Left renal pelvis (tissue), 4 donors: Measurements from ENCODE around the gene CFTR. TPM values are rescaled to one million over a fixed set of nuclear protein-coding genes. Genes with fewer than 3 reads are reported as not detected.

Experiments used
- DNase-seq, 4 donors: peaks; one replicate each; pipeline ENCODE4 v3.0.0-alpha.2; 2013; ENCODE audit warnings: low read depth in 4 of 4, low spot score in 3 of 4
- polyA plus RNA-seq, 4 donors: library from polyadenylated mRNA; unstranded; fragments of 120-200 nt; gene quantifications; one replicate each; pipeline ENCODE4 v1.2.1, GENCODE V29; 2013; ENCODE audit not compliant: insufficient read length in 4 of 4

CFTR gene
- polyA plus RNA-seq, 4 donors, result 0.82 to 9.1 (median 4.5) TPM

DNA sequence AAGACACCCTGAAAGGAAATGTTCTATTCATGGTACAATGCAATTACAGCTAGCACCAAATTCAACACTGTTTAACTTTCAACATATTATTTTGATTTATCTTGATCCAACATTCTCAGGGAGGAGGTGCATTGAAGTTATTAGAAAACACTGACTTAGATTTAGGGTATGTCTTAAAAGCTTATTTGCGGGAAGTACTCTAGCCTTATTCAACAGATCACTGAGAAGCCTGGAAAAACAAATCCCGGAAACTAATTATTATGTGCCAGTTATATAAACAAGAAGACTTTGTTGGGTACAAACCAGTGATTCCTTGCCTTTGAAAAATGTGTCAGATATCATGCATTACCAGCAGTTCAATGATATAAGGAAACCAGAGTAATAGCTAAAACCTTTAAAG is 160.1 kb downstream of the CFTR start:
- DNase-seq, result no peak

DNA sequence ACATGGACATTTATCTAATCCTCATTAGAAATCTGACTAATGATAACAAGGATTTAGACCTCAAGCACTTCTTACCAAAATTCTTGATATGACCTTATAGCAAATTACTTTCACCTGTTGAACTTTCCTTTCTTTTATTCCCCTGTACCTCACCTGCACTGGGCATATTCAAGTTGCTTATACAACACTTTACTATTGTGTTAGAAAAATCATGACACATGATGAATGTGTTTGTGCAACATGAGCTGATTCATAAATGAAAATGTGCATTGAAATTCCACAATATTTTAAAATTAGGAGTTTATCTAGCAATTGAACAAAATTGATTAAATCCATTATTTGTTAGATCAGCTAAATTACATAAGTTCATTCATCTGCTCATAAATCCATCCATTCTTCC is 160.6 kb downstream of the CFTR start:
- no peak for DNase-seq

DNA sequence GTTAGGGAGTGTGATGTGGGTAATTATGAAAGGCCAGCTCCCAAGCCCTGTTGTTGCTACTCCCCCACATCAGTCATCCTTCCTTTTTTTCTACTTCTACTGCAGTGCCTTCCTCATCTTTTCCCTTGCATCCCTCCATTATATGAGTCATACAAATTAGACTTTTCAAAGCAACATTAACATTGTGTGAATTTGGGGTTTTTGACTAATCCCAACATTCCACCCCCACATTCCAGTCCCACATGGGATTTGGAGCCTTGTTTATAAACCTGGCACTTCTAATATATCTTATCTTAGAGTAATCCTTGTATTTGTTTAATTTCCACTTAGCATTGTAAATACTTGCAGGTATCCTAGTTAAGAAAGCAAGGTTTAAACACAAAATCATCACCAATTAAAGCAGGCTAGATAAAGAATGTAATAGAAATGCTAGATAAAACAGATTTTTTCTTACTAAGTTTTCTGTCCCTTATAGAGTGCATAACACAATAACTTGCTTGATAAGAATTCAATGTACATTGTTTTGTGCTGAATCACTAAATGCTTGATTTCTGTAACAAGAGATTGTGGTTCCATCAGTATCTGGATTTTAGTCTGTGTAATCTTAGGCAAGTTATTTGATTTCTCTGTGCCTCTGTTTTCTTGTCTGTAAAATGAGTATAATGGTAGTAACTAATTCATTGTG is 165.8 kb downstream of the CFTR start:
- no peak for DNase-seq

DNA sequence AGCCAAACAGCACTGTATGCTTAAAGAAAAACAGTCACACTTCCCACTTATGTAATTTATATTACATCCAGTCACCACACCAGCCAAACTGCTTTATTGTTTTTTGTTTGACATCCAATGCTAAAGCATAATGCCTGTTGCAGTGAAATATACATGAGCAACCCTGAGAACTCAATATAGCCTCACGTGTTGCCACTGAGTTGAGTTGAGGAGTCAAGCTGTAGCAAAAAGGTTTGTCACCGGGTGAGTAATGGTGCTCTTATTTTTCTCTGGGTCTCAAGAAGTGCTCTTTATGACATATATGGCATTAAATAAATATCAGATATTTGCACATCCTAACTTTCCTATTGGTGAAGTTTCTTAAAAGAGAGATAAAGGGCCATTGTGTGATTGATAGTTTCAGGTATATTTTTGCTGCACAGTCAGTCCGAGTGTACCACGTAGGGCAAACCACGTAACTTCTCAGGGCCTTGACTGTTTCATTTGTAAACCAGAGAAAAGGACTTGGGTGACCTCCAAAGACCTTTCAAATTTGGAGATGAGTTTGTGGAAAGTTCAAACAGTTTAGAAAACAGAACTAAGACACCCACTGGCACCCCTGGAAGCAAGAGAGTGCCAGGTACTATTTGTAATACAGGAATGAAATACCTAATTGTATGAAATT is 168.5 kb downstream of the CFTR start:
- DNase-seq, result no peak

DNA sequence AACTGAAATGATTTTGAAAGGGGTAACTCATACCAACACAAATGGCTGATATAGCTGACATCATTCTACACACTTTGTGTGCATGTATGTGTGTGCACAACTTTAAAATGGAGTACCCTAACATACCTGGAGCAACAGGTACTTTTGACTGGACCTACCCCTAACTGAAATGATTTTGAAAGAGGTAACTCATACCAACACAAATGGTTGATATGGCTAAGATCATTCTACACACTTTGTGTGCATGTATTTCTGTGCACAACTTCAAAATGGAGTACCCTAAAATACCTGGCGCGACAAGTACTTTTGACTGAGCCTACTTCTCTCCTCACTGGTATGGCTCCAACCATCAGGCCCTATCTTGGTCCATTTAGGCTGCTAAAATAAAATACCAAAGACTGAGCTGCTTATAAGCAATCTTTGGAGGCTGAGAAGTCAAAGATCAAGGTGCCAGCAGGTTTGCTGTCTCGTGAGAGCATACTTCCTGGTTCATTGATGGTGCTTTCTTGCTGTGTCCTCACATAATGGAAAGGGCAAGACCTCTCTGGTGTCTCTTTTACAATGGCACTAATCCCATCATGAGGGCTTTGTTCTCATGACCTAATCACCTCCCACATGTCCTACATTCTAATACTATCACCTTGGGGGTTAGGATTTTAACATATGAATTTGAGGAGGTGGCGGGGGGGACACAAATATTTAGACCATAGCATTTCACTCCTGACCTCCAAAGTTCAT is 173.3 kb downstream of the CFTR start:
- no peak for DNase-seq

DNA sequence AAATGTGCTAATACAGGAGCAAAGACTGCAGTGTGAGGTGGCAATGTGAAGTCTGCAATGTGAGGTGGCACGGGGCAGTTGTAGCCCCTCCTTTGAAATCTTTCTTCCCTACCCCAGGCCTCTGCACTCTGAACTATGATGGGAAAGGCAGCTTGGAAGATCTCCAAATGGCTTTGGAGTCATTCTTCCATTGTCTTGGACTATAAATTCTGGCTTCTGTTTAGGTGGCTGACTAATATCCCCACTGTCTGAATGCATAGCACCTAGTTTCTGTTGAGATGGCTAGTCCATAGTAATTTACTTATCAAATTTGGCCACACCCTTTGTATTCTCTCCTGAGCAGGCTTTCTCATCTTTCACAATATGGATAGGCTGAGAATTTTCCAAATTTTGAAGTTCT is 175.0 kb downstream of the CFTR start:
- no peak for DNase-seq

DNA sequence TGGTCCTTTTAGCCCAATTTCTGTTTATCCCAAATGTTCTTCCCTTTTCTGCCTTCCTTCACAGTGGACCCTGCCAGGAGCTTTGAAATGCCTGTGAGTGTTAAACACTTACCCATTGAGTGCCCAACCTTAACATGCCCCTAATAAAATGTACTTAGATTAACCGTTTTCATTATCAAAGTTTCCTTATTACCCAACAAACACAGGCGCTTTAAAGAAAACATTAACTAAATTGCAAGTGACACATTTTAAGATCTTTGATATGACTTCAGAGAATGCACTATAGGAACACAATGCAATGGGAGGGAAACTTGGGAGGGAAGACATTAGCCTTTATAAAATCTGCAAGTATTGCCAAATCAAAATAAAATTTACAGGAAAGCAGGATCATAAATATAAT is 177.0 kb downstream of the CFTR start:
- DNase-seq, result no peak

DNA sequence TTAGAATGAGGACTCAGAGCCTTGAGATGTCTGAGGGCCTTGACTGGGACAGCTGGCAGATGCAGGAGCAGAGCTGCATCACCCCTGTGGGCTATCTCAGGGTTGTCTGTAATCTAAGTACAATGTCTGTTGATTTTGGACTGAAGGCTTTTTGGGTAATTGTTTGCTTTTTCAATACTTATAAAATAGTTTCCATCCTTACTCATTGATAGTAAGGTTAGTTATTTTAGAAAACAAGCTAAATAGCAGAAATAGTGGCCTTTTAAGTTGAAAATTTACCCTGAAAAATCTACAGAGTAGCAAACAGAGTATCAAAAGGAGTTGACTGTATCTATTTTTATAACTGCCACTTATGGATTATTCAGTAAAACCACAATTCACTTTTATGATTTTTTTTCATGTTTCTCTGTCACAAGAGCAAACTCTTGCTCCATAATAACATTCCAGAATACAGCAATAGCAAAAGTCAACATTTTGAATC is 179.7 kb downstream of the CFTR start:
- no peak for DNase-seq

DNA sequence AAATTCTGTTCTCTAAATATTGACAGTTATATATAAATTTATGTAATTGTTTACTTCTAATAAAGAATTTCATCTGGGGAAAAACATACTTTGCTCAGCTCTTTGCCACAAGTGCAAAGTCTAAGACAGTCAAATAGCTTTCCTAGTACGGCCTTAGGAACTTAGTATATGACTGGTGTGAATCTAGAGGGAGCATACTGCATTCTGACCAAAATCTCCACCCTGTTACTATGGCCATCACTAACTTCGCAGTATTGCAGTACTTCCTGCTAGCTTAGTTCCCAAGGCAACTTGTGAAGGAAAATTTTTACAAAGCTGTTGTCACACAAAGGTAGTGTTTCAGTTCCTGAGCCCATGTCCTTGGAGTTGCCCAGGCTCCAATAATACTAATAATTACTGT is 181.5 kb downstream of the CFTR start:
- no peak for DNase-seq

DNA sequence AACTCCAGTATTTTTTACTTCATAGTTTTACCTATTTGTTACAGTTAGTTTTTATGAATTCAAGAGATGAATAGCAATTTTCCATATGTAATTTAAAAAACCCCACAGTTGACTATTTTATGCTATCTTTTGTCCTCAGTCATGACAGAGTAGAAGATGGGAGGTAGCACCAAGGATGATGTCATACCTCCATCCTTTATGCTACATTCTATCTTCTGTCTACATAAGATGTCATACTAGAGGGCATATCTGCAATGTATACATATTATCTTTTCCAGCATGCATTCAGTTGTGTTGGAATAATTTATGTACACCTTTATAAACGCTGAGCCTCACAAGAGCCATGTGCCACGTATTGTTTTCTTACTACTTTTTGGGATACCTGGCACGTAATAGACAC is 184.2 kb downstream of the CFTR start:
- DNase-seq, result no peak

DNA sequence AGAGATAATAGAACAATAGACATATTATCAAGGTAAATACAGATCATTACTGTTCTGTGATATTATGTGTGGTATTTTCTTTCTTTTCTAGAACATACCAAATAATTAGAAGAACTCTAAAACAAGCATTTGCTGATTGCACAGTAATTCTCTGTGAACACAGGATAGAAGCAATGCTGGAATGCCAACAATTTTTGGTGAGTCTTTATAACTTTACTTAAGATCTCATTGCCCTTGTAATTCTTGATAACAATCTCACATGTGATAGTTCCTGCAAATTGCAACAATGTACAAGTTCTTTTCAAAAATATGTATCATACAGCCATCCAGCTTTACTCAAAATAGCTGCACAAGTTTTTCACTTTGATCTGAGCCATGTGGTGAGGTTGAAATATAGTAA is 185.5 kb downstream of the CFTR start:
- no peak for DNase-seq

DNA sequence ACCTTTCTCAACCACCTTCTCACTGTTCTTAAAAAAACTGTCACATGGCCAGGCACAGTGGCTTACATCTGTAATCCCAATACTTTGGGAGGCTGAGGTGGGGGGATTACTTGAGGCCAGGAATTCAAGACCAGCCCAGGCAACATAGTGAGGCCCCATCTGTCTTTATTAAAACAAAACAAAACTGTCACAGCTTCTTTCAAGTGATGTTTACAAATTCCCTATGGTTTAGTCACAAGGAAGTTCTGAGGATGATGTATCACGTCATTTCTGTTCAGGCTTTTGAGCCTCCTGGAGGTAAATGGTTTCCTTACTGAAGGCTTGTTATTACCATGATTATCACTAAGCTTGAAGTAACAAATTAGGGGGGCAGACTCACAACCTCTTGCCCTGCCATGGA is 186.2 kb downstream of the CFTR start:
- DNase-seq, result no peak

DNA sequence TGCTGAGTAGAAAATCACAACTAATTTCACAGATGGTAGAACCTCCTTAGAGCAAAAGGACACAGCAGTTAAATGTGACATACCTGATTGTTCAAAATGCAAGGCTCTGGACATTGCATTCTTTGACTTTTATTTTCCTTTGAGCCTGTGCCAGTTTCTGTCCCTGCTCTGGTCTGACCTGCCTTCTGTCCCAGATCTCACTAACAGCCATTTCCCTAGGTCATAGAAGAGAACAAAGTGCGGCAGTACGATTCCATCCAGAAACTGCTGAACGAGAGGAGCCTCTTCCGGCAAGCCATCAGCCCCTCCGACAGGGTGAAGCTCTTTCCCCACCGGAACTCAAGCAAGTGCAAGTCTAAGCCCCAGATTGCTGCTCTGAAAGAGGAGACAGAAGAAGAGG is 186.9 kb downstream of the CFTR start:
- no peak for DNase-seq

DNA sequence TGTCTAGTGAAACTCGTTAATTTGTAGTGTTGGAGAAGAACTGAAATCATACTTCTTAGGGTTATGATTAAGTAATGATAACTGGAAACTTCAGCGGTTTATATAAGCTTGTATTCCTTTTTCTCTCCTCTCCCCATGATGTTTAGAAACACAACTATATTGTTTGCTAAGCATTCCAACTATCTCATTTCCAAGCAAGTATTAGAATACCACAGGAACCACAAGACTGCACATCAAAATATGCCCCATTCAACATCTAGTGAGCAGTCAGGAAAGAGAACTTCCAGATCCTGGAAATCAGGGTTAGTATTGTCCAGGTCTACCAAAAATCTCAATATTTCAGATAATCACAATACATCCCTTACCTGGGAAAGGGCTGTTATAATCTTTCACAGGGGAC is 187.6 kb downstream of the CFTR start:
- no peak for DNase-seq

DNA sequence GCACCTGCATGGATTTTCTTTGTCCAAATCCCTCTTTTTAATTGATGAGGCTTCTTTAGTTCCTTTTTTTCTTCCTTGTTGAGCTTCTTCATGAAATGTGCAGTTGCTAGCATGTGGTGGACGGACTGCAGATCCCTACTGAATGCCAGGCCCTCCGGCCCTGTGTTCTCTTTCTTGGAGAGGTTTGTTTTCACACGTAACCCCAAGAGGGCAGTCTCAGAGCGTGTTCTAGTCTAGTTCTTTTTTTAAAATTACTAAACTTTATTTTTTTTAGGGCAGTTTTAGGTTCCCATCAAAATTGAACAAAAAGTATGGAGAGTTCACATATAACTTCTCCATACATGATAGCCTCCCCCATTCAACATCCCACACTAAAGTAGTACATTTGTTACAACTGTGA is 190.0 kb downstream of the CFTR start:
- no peak for DNase-seq

DNA sequence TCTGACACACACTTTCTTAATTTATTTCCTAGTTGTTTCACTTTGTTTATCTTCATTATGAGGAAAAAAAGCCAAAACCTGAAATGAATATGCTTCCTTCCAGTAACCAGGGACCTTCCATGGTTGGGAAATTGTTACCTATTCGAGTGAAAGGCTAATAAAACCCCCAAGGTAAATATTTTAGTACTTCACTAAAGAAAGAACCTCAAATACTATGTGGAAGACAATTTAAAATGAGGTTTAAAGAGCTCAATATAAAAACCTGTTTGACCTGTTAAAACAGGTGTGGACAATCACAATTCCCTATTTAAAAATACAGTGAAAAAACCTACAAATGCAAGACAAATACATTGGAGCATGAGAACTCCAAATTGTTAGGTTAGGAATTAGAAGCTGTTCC is 192.6 kb downstream of the CFTR start:
- DNase-seq, result no peak

DNA sequence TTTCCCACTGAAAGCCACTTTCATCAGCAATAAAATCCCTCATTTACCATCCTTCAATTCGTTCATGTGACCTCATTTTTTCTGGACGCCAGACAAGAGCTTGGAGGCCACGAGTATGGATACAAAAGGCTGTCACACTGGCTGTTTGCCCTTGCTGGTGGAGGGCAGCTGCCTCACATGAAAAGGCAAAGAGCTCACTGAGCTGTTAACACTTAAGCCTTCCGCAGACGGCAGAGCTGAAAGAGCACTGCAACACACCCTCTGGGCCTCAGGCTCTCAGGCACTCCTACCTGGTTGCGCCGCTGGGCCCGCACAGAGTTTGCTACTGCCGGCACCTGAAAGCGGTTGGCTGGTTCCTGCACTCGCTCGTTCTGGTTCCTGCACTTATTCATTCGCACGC is 193.5 kb downstream of the CFTR start:
- DNase-seq, result no peak

DNA sequence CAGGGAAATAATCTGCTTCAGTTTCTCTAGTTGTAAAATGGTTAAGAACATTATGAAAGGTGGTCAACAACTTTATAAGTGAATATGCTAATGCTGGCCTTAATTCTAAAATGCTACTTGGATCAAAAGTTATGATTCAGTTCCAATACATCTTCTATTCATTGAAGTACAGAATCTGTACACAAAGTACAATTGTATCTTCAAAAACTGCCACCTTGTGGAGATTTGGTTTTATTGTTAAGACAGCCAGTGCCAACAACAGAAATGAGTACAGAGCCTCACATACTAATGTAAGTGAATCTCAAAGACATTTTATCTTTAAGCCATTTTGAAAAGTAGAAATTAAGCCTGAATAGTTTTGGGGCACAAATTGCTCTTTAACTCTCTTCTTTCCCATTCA is 194.0 kb downstream of the CFTR start:
- DNase-seq, result no peak

DNA sequence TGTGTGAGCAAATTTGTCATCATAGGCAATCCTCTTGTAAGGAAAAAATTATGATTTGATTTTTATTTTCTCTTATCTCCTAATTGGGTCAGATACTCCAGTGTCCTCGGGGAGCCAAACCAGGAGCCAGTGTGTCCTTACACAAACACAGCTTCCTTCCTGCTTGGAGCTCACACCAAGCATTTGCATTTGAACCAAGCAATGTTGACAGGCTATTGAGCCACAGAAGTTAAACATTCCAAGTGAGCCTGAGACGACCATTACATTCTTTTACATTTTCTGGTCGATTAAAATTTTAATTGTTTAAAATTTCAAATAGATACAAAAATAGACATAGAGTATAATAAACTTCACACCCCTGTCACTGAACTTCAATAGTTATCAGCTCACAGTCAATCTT is 194.8 kb downstream of the CFTR start:
- no peak for DNase-seq

DNA sequence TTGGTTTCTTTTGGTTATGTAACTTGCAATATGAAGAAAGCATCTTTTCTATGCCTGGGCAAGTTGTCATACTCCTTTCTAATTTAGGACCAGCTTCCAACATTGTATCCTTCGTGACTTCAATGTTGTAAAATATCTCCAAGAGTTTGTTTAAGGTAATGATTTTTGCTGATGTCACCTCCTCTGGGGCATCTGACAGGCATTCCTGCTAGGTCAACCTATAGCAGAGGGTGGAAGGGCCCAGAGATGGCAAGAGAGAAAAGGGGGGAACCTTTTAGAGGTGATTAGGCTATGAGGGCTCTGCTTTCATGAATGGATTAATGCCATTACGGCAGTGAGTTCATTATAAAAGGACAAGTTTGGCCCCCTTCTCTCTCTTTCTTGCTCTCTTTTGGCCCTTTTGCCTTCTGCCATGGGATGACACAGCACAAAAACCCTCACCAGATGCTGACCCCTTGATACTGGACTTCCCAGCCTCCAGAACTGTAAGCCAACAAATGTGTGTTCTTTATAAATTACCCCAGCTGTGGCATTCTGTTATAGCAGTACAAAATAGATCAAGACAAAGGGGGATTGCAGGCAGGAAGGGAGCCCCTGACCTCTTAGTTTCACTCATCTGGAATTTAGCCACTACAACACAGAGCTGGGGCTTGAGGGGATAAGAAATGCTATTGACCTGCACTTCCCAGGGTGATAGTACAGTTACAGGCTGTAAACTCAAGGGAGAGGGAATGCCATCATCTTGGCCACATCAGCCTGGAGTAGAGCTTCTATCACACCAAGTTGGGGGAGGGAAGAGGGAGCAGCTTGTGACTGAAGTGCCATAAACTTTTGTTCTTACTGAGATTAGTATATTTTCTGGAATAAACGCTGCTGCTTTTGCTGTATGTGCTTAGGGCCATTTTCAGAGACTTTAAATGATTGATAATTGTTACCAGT is 195.9 kb downstream of the CFTR start:
- no peak for DNase-seq

DNA sequence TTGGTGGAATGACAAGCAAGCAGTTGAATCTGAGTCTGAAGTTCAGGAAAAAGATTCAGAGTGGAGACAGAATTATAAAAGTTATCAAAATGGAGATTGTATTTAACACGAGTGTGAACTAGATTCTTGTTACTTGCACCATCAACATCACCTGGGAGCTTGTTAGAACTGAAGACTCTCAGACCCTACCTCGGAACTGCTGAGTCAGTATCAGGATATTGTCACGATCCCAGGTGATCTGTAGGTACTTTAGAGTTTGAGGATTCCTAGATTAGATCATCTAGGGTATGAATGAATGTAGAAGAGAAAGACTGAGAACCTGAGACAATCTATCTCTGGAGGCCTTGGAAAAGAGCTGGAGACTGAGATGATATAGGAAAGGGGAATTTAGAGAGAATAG is 199.3 kb downstream of the CFTR start:
- DNase-seq, result no peak
